Coronary artery (tissue), 2 donors: ENCODE measurements around the gene ADARB2.

Experiments used
- DNase-seq: peaks from one replicate; pipeline ENCODE4 v3.0.0-alpha.2; 2017; ENCODE audit warnings: low spot score
- H3K27ac ChIP-seq, 2 donors: fragments of 200-600 bp; sonication (generic); one replicate each; pipeline ENCODE4 v1.5.1; 2016 to 2019
- H3K4me3 ChIP-seq: fragments of 200-600 bp; sonication (generic); 2 replicates; pipeline ENCODE4 v1.5.1; 2016; ENCODE audit warnings: mild to moderate bottlenecking, moderate library complexity
- CTCF ChIP-seq: fragments of 200-600 bp; sonication (generic); IDR thresholded peaks from one replicate; pipeline ENCODE4 v1.5.1; 2019; ENCODE audit warnings: antibody characterized with exemption

ADARB2 gene

GRCh38 chr10:1215862-1216573, 521.3 kb downstream of the ADARB2 start:
- no peak for DNase-seq
- Histone ChIP-seq H3K27ac (no peak overlapping the region), H3K4me3 (no peak overlapping the region)
- no peak for TF ChIP-seq CTCF

DNA sequence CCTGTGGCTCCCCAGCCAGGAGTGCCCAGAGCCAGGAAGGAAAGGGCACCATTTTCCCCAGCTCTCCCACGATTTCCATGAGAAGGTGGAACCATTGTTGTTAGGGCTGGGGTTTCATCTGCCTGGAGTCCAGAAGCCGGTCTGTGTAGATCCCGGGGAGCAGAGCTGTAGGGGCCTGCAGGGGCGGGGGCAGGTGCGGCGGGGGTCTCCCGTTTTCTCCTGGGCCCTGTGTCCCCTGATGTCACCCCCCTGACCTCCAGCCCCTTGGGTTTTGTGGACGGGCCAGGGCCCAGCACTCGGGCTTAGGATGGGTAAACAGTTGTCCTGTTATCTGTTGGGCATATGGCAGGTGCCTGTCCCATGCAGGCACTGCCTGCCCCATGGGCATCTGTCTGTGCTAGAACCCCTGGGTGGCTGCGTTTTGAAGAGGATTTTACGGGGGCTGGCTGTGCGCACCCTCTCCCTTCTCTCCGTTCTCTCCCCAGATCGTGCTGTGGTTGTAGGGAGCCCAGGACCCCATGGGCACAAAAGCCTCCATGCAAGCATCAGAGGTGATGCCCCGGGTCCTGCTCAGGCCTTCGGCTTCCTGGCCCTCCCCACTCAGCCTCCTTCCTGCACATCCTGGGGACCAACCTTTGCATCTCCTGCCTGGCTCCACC, 522.3 kb downstream of the ADARB2 start:
- Histone ChIP-seq H3K27ac (no peak overlapping the region), H3K4me3 (no peak overlapping the region)
- TF ChIP-seq CTCF = no peak
- no peak for DNase-seq

DNA sequence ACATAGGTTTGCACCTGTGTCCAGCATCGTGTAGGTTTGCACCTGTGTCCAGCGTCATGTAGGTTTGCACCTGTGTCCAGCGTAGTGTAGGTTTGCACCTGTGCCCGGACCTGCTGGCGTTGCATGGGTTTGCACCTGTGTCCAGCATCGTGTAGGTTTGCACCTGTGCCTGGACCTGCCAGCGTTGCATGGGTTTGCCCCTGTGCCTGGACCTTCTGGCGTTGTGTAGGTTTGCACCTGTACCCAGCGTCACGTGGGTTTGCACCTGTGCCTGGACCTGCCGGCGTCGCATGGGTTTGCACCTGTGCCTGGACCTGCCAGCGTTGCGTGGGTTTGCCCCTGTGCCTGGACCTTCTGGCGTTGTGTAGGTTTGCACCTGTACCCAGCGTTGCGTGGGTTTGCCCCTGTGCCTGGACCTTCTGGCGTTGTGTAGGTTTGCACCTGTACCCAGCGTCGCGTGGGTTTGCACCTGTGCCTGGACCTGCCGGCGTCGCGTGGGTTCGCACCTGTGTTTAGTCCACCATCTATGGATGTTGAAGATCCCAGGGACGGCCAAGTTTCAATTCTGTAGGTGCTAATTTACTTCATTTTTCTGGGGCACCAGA, 523.2 kb downstream of the ADARB2 start:
- Histone ChIP-seq H3K4me3 (no peak overlapping the region), H3K27ac (no peak overlapping the region)
- TF ChIP-seq CTCF = no peak
- no peak for DNase-seq

DNA sequence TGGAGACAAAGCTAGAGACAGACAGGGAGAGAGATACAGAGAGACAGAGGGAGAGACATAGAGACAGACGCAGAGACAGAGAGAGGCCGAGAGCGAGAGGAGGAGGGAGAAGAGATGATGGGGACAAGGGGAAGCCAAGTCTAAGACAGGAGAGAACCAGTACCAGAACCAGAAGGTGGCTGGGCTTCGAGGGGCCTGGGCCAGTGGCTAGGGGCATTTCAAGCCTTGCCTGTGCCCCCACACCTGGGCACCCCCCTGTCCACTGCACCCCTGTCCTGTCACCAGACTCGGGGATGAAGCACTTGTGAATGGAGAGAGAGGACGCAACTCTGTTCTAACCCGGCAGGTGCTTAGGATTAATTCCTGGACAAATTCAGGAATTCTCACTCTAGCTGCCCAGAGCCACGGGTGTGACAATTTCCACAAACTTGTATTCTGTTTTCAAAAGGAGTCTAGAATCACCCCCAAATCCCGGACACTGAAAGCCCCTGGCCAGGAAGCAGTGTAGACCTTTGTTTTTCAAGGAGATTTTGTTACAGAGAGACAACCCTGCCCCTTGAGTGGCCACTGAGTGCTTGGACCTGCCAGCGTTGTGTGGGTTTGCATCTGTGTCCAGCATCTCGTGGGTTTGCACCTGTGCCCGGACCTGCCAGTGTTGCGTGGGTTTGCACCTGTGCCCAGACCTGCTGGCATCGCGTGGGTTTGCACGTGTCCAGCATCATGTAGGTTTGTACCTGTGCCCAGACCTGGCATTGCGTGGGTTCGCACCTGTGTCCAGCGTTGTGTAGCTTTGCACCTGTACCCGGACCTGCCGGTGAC, 523.9 kb downstream of the ADARB2 start:
- DNase-seq = no peak
- Histone ChIP-seq H3K27ac (no peak overlapping the region), H3K4me3 (no peak overlapping the region)
- no peak for TF ChIP-seq CTCF

GRCh38 chr10:1212571-1213141, 524.7 kb downstream of the ADARB2 start:
- no peak for DNase-seq
- no peak overlapping the region for H3K27ac ChIP-seq
- no peak overlapping the region for H3K4me3 ChIP-seq
- no peak for TF ChIP-seq CTCF

GRCh38 chr10:1211844-1212570, 525.3 kb downstream of the ADARB2 start:
- no peak for TF ChIP-seq CTCF
- Histone ChIP-seq H3K27ac (no peak overlapping the region), H3K4me3 (no peak overlapping the region)
- no peak for DNase-seq
